Lung (tissue), 12 donors: ENCODE results near the gene TAB3. TPM values are rescaled to one million over a fixed set of nuclear protein-coding genes. Genes with fewer than 3 reads are reported as not detected.

ENCODE experiments used
- ATAC-seq: fragments of 200-7000 bp; cut with Tn5 transposase; one replicate; pipeline ENCODE4 v1.9.1; 2020; ENCODE audit warnings: moderate number of reproducible peaks; ENCODE audit not compliant: insufficient read depth, low FRiP score
- DNase-seq, 3 donors: peaks; one replicate each; pipeline ENCODE4 v3.0.0-alpha.2; 2013 to 2017
- H3K27ac ChIP-seq, 2 donors: one replicate each; pipeline ENCODE4 v1.5.1; 2013; ENCODE audit warnings: mild to moderate bottlenecking in 2 of 2, moderate library complexity in 2 of 2, control low read depth in 1 of 2, inconsistent platforms in 1 of 2, low read depth in 1 of 2, low read length in 1 of 2
- H3K27me3 ChIP-seq, 3 donors: one replicate each; pipeline ENCODE4 v1.5.1; 2013; ENCODE audit warnings: low read length in 2 of 3; ENCODE audit not compliant: control insufficient read depth in 3 of 3, insufficient read depth in 3 of 3
- H3K36me3 ChIP-seq, 4 donors: one replicate each; pipeline ENCODE4 v1.5.1; 2013; ENCODE audit warnings: low read length in 4 of 4, mild to moderate bottlenecking in 1 of 4, moderate library complexity in 1 of 4; ENCODE audit not compliant: control insufficient read depth in 4 of 4, insufficient read depth in 4 of 4
- H3K4me1 ChIP-seq, 5 donors: one replicate each; pipeline ENCODE4 v1.5.1; 2013; ENCODE audit warnings: low read length in 5 of 5, mild to moderate bottlenecking in 2 of 5, moderate library complexity in 1 of 5; ENCODE audit not compliant: control insufficient read depth in 5 of 5, insufficient read depth in 5 of 5
- H3K4me3 ChIP-seq: one replicate; pipeline ENCODE4 v1.5.1; 2013; ENCODE audit warnings: mild to moderate bottlenecking, control low read depth, moderate library complexity
- H3K9ac ChIP-seq, 2 donors: one replicate each; pipeline ENCODE4 v1.5.1; 2013; ENCODE audit warnings: low read length in 2 of 2, control low read depth in 1 of 2; ENCODE audit not compliant: insufficient read depth in 1 of 2
- H3K9me3 ChIP-seq, 4 donors: one replicate each; pipeline ENCODE4 v1.5.1; 2013; ENCODE audit warnings: low read length in 3 of 4, mild to moderate bottlenecking in 1 of 4, moderate library complexity in 1 of 4; ENCODE audit not compliant: control insufficient read depth in 4 of 4, insufficient read depth in 3 of 4
- WGBS, 2 donors: extraction: QIAGEN DNeasy Blood & Tissue Kit; methylation state at CpG; one replicate each; pipeline ENCODE4 v1.1.7; 2013; 5-methylcytosine and 5-hydroxymethylcytosine counted together
- polyA plus RNA-seq, 2 donors: library from polyadenylated mRNA; stranded (reverse); fragments of 200-250 nt; gene quantifications; one replicate each; pipeline ENCODE4 v1.2.1, GENCODE V29; 2013
- total RNA-seq, 2 donors: library from RNA; depleted of rRNA in 1 of 2; stranded (reverse); fragments of >200 nt in 1 of 2; gene quantifications; one replicate each; pipeline ENCODE4 v1.2.1, GENCODE V29; 2014 to 2021
- TF ChIP-seq, protein P1 (sequence below): IDR thresholded peaks from 2 replicates; pipeline ENCODE4 v1.5.1; 2012; ENCODE audit warnings: mild to moderate bottlenecking; ENCODE audit errors: control extremely low read depth, extremely low read depth
- donor health status: control.
- donor health status: control.
- donor health status: Bipolar disorder and iron deficiency.
- donor health status: healthy.
- donor health status: DM: yes; HTN: yes; CAD: no.

TAB3 gene
- total and polyA plus RNA-seq, 4 donors: 7.6 to 24.8 (median 13.8) TPM

DNA sequence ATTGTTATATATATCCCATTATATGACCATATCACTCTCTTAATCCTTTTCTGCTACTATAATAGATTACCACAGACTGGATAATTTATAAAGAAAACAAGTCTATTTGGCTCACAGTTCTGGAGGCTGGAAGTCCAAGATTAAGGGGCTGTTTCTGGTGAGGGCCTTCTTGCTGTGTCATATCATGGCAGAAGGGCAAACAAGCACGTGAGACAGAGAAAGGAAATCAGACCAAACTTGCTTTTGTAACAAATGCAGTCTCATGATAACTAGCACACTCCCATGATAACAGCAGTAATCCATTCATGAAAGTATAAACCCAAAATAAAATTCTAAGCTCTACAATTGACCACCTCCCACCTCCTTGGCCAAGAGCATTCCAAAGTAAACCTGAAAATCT is 16.3 kb upstream of the TAB3 start:
- no peaks in the 10 kb centered on the region for H3K36me3 ChIP-seq
- DNase-seq (no peak), ATAC-seq (no peak)
- TF ChIP-seq, protein P1, sequence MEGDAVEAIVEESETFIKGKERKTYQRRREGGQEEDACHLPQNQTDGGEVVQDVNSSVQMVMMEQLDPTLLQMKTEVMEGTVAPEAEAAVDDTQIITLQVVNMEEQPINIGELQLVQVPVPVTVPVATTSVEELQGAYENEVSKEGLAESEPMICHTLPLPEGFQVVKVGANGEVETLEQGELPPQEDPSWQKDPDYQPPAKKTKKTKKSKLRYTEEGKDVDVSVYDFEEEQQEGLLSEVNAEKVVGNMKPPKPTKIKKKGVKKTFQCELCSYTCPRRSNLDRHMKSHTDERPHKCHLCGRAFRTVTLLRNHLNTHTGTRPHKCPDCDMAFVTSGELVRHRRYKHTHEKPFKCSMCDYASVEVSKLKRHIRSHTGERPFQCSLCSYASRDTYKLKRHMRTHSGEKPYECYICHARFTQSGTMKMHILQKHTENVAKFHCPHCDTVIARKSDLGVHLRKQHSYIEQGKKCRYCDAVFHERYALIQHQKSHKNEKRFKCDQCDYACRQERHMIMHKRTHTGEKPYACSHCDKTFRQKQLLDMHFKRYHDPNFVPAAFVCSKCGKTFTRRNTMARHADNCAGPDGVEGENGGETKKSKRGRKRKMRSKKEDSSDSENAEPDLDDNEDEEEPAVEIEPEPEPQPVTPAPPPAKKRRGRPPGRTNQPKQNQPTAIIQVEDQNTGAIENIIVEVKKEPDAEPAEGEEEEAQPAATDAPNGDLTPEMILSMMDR: no peak
- WGBS, 2 donors: 41 to 50% methylated on average over 1 of the region's 1 CpG
- H3K27me3 ChIP-seq: peaks cover 0 to 5% (median 2%) of the 10 kb centered on the region in 3 donors
- no peak overlapping the region for H3K27ac ChIP-seq
- H3K9ac ChIP-seq: no peak overlapping the region
- H3K9me3 ChIP-seq: no peaks in the 10 kb centered on the region
- H3K4me1 ChIP-seq: no peaks in the 10 kb centered on the region
- H3K4me3 ChIP-seq: no peak overlapping the region

DNA sequence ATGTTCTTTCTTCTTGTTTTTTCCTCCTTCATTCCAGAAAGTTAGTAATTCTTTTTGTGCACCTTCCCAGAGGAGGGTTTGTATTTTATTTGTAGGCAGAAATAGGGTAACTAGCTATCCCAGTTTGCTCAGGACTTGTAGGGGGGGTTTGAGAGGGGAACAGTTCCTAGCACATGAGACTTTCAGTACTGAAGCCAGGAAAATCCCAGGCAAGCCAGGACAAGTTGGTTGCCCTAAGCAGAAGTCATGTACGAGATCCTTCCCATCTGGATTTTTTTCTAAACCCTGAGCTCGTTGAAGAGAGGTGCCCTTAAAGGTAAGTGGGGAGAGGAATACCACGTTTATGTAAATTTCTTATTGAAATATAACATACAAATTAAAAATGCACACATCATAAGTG is 15.6 kb upstream of the TAB3 start:
- Histone ChIP-seq H3K9me3 (no peaks in the 10 kb centered on the region), H3K4me1 (no peaks in the 10 kb centered on the region), H3K4me3 (no peak overlapping the region), H3K27ac (no peak overlapping the region), H3K9ac (no peak overlapping the region), H3K36me3 (no peaks in the 10 kb centered on the region), H3K27me3 (peaks cover 0 to 8% (median 2%) of the 10 kb centered on the region in 3 donors)
- ATAC-seq (no peak), DNase-seq (no peak)
- TF ChIP-seq, protein P1: no peak
- 29 to 92% methylated on average over 3 of the region's 3 CpGs for WGBS, 2 donors

DNA sequence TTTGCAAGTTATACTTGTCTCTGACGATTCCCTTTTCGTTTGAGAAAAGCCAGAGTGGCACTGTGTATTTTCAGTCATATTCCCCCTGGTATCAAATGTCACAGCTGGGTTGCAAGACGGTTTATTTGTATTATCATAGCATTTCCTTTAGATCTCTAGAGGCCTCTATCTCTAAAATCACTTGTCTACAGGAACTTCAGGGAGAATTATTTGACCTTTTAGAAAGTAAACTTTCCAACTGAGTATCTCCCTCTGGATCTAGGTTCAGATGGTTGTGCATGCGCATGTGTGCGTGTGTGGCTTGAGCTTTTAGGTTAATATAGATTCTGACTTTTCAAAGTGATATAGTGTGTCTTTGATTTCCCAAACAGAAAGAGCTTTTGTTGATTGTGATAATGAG is 15.1 kb upstream of the TAB3 start:
- Histone ChIP-seq H3K27me3 (peaks cover 0 to 8% (median 2%) of the 10 kb centered on the region in 3 donors), H3K27ac (no peak overlapping the region), H3K9me3 (no peaks in the 10 kb centered on the region), H3K4me1 (no peaks in the 10 kb centered on the region), H3K4me3 (no peak overlapping the region), H3K36me3 (no peaks in the 10 kb centered on the region), H3K9ac (no peak overlapping the region)
- WGBS, 2 donors: 50 to 74% methylated on average over 5 of the region's 5 CpGs
- ATAC-seq (no peak), DNase-seq (no peak)
- TF ChIP-seq, protein P1: no peak

DNA sequence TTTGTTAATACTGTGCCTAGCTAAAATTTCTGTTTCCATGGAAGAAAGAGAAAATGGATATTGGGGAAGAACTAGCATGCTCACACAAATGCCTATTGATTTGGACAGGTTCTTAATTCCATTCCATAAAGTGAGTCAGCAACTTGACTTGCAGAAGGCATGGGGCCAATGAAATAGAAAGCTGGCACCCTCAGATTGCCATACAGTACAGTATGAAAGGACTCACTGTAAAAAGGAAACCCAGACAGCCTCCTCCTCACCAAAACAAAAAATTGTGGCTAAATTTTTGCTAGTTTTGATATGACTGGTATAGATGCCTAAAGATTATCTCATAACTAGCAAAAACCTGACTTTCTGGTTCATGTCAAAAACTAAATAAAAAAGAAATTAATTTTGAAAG is 11.2 kb upstream of the TAB3 start:
- Histone ChIP-seq H3K9me3 (no peaks in the 10 kb centered on the region), H3K27me3 (peaks cover 0 to 8% (median 0%) of the 10 kb centered on the region in 3 donors), H3K4me1 (no peaks in the 10 kb centered on the region), H3K36me3 (no peaks in the 10 kb centered on the region), H3K27ac (no peak overlapping the region), H3K9ac (no peak overlapping the region), H3K4me3 (no peak overlapping the region)
- DNase-seq (no peak), ATAC-seq (no peak)
- TF ChIP-seq, protein P1: no peak
